ENCODE results near the gene BGLAP.

DNA sequence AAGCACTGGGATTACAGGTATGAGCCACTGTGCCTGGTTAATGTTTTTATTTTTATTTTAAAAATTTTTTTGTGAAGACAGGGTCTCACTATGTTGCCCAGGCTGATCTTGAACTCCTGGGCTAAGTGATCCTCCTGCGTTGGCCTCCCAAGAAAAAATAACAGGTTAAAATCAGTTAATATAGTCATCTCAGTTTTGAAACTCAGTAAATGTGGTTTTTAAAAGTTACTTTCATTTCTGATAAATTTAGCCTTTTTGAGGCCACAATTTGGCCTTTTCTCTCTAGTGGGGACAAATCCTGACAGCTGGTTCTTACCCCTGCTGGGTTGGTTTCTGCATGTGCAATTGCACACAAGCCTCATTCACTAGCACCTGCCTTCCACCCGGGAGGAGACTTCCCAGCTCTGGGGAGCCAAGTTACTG is 15.9 kb upstream of the BGLAP start:
- TF ChIP-seq, protein P1, sequence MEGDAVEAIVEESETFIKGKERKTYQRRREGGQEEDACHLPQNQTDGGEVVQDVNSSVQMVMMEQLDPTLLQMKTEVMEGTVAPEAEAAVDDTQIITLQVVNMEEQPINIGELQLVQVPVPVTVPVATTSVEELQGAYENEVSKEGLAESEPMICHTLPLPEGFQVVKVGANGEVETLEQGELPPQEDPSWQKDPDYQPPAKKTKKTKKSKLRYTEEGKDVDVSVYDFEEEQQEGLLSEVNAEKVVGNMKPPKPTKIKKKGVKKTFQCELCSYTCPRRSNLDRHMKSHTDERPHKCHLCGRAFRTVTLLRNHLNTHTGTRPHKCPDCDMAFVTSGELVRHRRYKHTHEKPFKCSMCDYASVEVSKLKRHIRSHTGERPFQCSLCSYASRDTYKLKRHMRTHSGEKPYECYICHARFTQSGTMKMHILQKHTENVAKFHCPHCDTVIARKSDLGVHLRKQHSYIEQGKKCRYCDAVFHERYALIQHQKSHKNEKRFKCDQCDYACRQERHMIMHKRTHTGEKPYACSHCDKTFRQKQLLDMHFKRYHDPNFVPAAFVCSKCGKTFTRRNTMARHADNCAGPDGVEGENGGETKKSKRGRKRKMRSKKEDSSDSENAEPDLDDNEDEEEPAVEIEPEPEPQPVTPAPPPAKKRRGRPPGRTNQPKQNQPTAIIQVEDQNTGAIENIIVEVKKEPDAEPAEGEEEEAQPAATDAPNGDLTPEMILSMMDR (IDR thresholded peaks at IDR 0.05), result no peak
- no peak for TF ChIP-seq ZNF219 (CRISPR knock-in tag; IDR thresholded peaks at IDR 0.05; ENCODE audit: borderline replicate concordance)
- TF ChIP-seq, protein P2, sequence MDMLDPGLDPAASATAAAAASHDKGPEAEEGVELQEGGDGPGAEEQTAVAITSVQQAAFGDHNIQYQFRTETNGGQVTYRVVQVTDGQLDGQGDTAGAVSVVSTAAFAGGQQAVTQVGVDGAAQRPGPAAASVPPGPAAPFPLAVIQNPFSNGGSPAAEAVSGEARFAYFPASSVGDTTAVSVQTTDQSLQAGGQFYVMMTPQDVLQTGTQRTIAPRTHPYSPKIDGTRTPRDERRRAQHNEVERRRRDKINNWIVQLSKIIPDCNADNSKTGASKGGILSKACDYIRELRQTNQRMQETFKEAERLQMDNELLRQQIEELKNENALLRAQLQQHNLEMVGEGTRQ (CRISPR knock-in tag; IDR thresholded peaks at IDR 0.05), result no peak
- TF ChIP-seq ZNF232 (CRISPR knock-in tag; IDR thresholded peaks at IDR 0.05), result no peak
- no peak for TF ChIP-seq NFE2L1 (CRISPR knock-in tag; IDR thresholded peaks at IDR 0.05)
- no peak for TF ChIP-seq SP1 (CRISPR knock-in tag; conservative IDR thresholded peaks at IDR 0.05)
- TF ChIP-seq, protein P3, sequence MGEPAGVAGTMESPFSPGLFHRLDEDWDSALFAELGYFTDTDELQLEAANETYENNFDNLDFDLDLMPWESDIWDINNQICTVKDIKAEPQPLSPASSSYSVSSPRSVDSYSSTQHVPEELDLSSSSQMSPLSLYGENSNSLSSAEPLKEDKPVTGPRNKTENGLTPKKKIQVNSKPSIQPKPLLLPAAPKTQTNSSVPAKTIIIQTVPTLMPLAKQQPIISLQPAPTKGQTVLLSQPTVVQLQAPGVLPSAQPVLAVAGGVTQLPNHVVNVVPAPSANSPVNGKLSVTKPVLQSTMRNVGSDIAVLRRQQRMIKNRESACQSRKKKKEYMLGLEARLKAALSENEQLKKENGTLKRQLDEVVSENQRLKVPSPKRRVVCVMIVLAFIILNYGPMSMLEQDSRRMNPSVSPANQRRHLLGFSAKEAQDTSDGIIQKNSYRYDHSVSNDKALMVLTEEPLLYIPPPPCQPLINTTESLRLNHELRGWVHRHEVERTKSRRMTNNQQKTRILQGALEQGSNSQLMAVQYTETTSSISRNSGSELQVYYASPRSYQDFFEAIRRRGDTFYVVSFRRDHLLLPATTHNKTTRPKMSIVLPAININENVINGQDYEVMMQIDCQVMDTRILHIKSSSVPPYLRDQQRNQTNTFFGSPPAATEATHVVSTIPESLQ (CRISPR knock-in tag; IDR thresholded peaks at IDR 0.05), result no peak
- no peak for TF ChIP-seq MYBL2 (CRISPR knock-in tag; IDR thresholded peaks at IDR 0.05)
- TF ChIP-seq, protein P4, sequence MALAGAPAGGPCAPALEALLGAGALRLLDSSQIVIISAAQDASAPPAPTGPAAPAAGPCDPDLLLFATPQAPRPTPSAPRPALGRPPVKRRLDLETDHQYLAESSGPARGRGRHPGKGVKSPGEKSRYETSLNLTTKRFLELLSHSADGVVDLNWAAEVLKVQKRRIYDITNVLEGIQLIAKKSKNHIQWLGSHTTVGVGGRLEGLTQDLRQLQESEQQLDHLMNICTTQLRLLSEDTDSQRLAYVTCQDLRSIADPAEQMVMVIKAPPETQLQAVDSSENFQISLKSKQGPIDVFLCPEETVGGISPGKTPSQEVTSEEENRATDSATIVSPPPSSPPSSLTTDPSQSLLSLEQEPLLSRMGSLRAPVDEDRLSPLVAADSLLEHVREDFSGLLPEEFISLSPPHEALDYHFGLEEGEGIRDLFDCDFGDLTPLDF (CRISPR knock-in tag; IDR thresholded peaks at IDR 0.05), result no peak
- TF ChIP-seq, protein P5, sequence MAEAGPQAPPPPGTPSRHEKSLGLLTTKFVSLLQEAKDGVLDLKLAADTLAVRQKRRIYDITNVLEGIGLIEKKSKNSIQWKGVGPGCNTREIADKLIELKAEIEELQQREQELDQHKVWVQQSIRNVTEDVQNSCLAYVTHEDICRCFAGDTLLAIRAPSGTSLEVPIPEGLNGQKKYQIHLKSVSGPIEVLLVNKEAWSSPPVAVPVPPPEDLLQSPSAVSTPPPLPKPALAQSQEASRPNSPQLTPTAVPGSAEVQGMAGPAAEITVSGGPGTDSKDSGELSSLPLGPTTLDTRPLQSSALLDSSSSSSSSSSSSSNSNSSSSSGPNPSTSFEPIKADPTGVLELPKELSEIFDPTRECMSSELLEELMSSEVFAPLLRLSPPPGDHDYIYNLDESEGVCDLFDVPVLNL (CRISPR knock-in tag; IDR thresholded peaks at IDR 0.05; ENCODE audit: borderline replicate concordance, low read depth), result no peak
- no peak for TF ChIP-seq RELA (CRISPR knock-in tag; IDR thresholded peaks at IDR 0.05; ENCODE audit: borderline replicate concordance)
- TF ChIP-seq, protein P6, sequence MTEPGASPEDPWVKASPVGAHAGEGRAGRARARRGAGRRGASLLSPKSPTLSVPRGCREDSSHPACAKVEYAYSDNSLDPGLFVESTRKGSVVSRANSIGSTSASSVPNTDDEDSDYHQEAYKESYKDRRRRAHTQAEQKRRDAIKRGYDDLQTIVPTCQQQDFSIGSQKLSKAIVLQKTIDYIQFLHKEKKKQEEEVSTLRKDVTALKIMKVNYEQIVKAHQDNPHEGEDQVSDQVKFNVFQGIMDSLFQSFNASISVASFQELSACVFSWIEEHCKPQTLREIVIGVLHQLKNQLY (CRISPR knock-in tag; IDR thresholded peaks at IDR 0.05), result no peak
- TF ChIP-seq GABPB1 (CRISPR knock-in tag; IDR thresholded peaks at IDR 0.05), result no peak

Data from WTC11 (cell line).